ENCODE measurements around the gene SYP.

SYP gene

GRCh38 chrX:49221868-49222267, 21.9 kb upstream of the SYP start:
- WGBS (ENCODE audit: insufficient coverage) = 90% methylated on average over 2 of the region's 2 CpGs
- H3K27me3 ChIP-seq (replicated peaks in 2 of 5; ENCODE audit: control insufficient read depth in 4 of 5, insufficient read depth in 5 of 5, low read length in 4 of 5) = no peaks in the 10 kb centered on the region
- ChIA-PET CTCF (no interaction called here), POLR2A (no interaction called here)
- no peaks in the 10 kb centered on the region for H3K9me3 ChIP-seq (ENCODE audit: control extremely low read depth in 1 of 5, control insufficient read depth in 4 of 5, insufficient read depth in 2 of 5, low read depth in 1 of 5, low read length in 4 of 5)
- H3K27ac ChIP-seq (ENCODE audit: insufficient read depth in 1 of 2, low read depth in 1 of 2, low read length in 2 of 2, poor library complexity in 1 of 2, severe bottlenecking in 2 of 2) = no peak overlapping the region
- H3K36me3 ChIP-seq (ENCODE audit: control insufficient read depth in 4 of 4, insufficient read depth in 4 of 4, low read length in 3 of 4) = no peaks in the 10 kb centered on the region
- no peak for DNase-seq
- no peaks in the 10 kb centered on the region for H3K4me1 ChIP-seq (ENCODE audit: control extremely low read depth in 1 of 4, control insufficient read depth in 4 of 4, insufficient read depth in 4 of 4, low read length in 3 of 4)
- H3K4me3 ChIP-seq (ENCODE audit: control insufficient read depth in 1 of 7, extremely low read depth in 1 of 7, insufficient read depth in 4 of 7, low read depth in 2 of 7, low read length in 6 of 7) = no peak overlapping the region

- H3K4me1 ChIP-seq (ENCODE audit: control extremely low read depth in 1 of 4, control insufficient read depth in 4 of 4, insufficient read depth in 4 of 4, low read length in 3 of 4) = no peaks in the 10 kb centered on the region
- DNase-seq = no peak
- no peaks in the 10 kb centered on the region for H3K36me3 ChIP-seq (ENCODE audit: control insufficient read depth in 4 of 4, insufficient read depth in 4 of 4, low read length in 3 of 4)
- POLR2A ChIA-PET = no interaction called here
- no peaks in the 10 kb centered on the region for H3K9me3 ChIP-seq (ENCODE audit: control extremely low read depth in 1 of 5, control insufficient read depth in 4 of 5, insufficient read depth in 2 of 5, low read depth in 1 of 5, low read length in 4 of 5)
- CTCF ChIA-PET = interaction anchor here (1.5 kb wide), 1 partner anchor 15 kb away, joined by 3 read pairs; the partner anchor contains the start of gene CCDC22
- no peak overlapping the region for H3K4me3 ChIP-seq (ENCODE audit: control insufficient read depth in 1 of 7, extremely low read depth in 1 of 7, insufficient read depth in 4 of 7, low read depth in 2 of 7, low read length in 6 of 7)
- no peaks in the 10 kb centered on the region for H3K27me3 ChIP-seq (replicated peaks in 2 of 5; ENCODE audit: control insufficient read depth in 4 of 5, insufficient read depth in 5 of 5, low read length in 4 of 5)
- no peak overlapping the region for H3K27ac ChIP-seq (ENCODE audit: insufficient read depth in 1 of 2, low read depth in 1 of 2, low read length in 2 of 2, poor library complexity in 1 of 2, severe bottlenecking in 2 of 2)
Observed at GRCh38 chrX:49220100-49220499, 20.1 kb upstream of the SYP start.

- no peak for DNase-seq
- CTCF ChIA-PET = no interaction called here
- Histone ChIP-seq H3K36me3 (ENCODE audit: control insufficient read depth in 4 of 4, insufficient read depth in 4 of 4, low read length in 3 of 4) (no peaks in the 10 kb centered on the region), H3K27me3 (replicated peaks in 2 of 5; ENCODE audit: control insufficient read depth in 4 of 5, insufficient read depth in 5 of 5, low read length in 4 of 5) (no peaks in the 10 kb centered on the region), H3K4me3 (ENCODE audit: control insufficient read depth in 1 of 7, extremely low read depth in 1 of 7, insufficient read depth in 4 of 7, low read depth in 2 of 7, low read length in 6 of 7) (no peak overlapping the region), H3K9me3 (ENCODE audit: control extremely low read depth in 1 of 5, control insufficient read depth in 4 of 5, insufficient read depth in 2 of 5, low read depth in 1 of 5, low read length in 4 of 5) (no peaks in the 10 kb centered on the region), H3K4me1 (ENCODE audit: control extremely low read depth in 1 of 4, control insufficient read depth in 4 of 4, insufficient read depth in 4 of 4, low read length in 3 of 4) (no peaks in the 10 kb centered on the region), H3K27ac (ENCODE audit: insufficient read depth in 1 of 2, low read depth in 1 of 2, low read length in 2 of 2, poor library complexity in 1 of 2, severe bottlenecking in 2 of 2) (no peak overlapping the region)
- POLR2A ChIA-PET = no interaction called here
- 85% methylated on average over 14 of the region's 14 CpGs for WGBS (ENCODE audit: insufficient coverage)
Observed at GRCh38 chrX:49214996-49215526, 15.1 kb upstream of the SYP start.

GRCh38 chrX:49214416-49214815, 14.4 kb upstream of the SYP start:
- POLR2A ChIA-PET = no interaction called here
- CTCF ChIA-PET = no interaction called here
- WGBS (ENCODE audit: insufficient coverage) = 93% methylated on average over 2 of the region's 2 CpGs
- Histone ChIP-seq H3K27me3 (replicated peaks in 2 of 5; ENCODE audit: control insufficient read depth in 4 of 5, insufficient read depth in 5 of 5, low read length in 4 of 5) (no peaks in the 10 kb centered on the region), H3K4me3 (ENCODE audit: control insufficient read depth in 1 of 7, extremely low read depth in 1 of 7, insufficient read depth in 4 of 7, low read depth in 2 of 7, low read length in 6 of 7) (no peak overlapping the region), H3K9me3 (ENCODE audit: control extremely low read depth in 1 of 5, control insufficient read depth in 4 of 5, insufficient read depth in 2 of 5, low read depth in 1 of 5, low read length in 4 of 5) (no peaks in the 10 kb centered on the region), H3K36me3 (ENCODE audit: control insufficient read depth in 4 of 4, insufficient read depth in 4 of 4, low read length in 3 of 4) (no peaks in the 10 kb centered on the region), H3K4me1 (ENCODE audit: control extremely low read depth in 1 of 4, control insufficient read depth in 4 of 4, insufficient read depth in 4 of 4, low read length in 3 of 4) (peaks cover 0 to 1% (median 0%) of the 10 kb centered on the region in 4 experiments), H3K27ac (ENCODE audit: insufficient read depth in 1 of 2, low read depth in 1 of 2, low read length in 2 of 2, poor library complexity in 1 of 2, severe bottlenecking in 2 of 2) (no peak overlapping the region)
- DNase-seq = no peak

- 50% methylated on average over 1 of the region's 1 CpG for WGBS (ENCODE audit: insufficient coverage)
- Histone ChIP-seq H3K36me3 (ENCODE audit: control insufficient read depth in 4 of 4, insufficient read depth in 4 of 4, low read length in 3 of 4) (no peaks in the 10 kb centered on the region), H3K4me3 (ENCODE audit: control insufficient read depth in 1 of 7, extremely low read depth in 1 of 7, insufficient read depth in 4 of 7, low read depth in 2 of 7, low read length in 6 of 7) (no peak overlapping the region), H3K9me3 (ENCODE audit: control extremely low read depth in 1 of 5, control insufficient read depth in 4 of 5, insufficient read depth in 2 of 5, low read depth in 1 of 5, low read length in 4 of 5) (no peaks in the 10 kb centered on the region), H3K27ac (ENCODE audit: insufficient read depth in 1 of 2, low read depth in 1 of 2, low read length in 2 of 2, poor library complexity in 1 of 2, severe bottlenecking in 2 of 2) (no peak overlapping the region), H3K27me3 (replicated peaks in 2 of 5; ENCODE audit: control insufficient read depth in 4 of 5, insufficient read depth in 5 of 5, low read length in 4 of 5) (no peaks in the 10 kb centered on the region), H3K4me1 (ENCODE audit: control extremely low read depth in 1 of 4, control insufficient read depth in 4 of 4, insufficient read depth in 4 of 4, low read length in 3 of 4) (peaks cover 0 to 3% (median 1%) of the 10 kb centered on the region in 4 experiments)
- ChIA-PET POLR2A (no interaction called here), CTCF (no interaction called here)
- DNase-seq = no peak
Observed at GRCh38 chrX:49212861-49213260, 12.9 kb upstream of the SYP start.

GRCh38 chrX:49212209-49212608, 12.2 kb upstream of the SYP start:
- WGBS (ENCODE audit: insufficient coverage) = 83% methylated on average over 2 of the region's 2 CpGs
- no peaks in the 10 kb centered on the region for H3K27me3 ChIP-seq (replicated peaks in 2 of 5; ENCODE audit: control insufficient read depth in 4 of 5, insufficient read depth in 5 of 5, low read length in 4 of 5)
- no peak for DNase-seq
- no peaks in the 10 kb centered on the region for H3K36me3 ChIP-seq (ENCODE audit: control insufficient read depth in 4 of 4, insufficient read depth in 4 of 4, low read length in 3 of 4)
- H3K4me3 ChIP-seq (ENCODE audit: control insufficient read depth in 1 of 7, extremely low read depth in 1 of 7, insufficient read depth in 4 of 7, low read depth in 2 of 7, low read length in 6 of 7) = no peak overlapping the region
- H3K9me3 ChIP-seq (ENCODE audit: control extremely low read depth in 1 of 5, control insufficient read depth in 4 of 5, insufficient read depth in 2 of 5, low read depth in 1 of 5, low read length in 4 of 5) = no peaks in the 10 kb centered on the region
- no peak overlapping the region for H3K27ac ChIP-seq (ENCODE audit: insufficient read depth in 1 of 2, low read depth in 1 of 2, low read length in 2 of 2, poor library complexity in 1 of 2, severe bottlenecking in 2 of 2)
- H3K4me1 ChIP-seq (ENCODE audit: control extremely low read depth in 1 of 4, control insufficient read depth in 4 of 4, insufficient read depth in 4 of 4, low read length in 3 of 4) = peaks cover 0 to 3% (median 1%) of the 10 kb centered on the region in 4 experiments
- ChIA-PET POLR2A (no interaction called here), CTCF (no interaction called here)

- ChIA-PET POLR2A (no interaction called here), CTCF (no interaction called here)
- Histone ChIP-seq H3K4me3 (ENCODE audit: control insufficient read depth in 1 of 7, extremely low read depth in 1 of 7, insufficient read depth in 4 of 7, low read depth in 2 of 7, low read length in 6 of 7) (no peak overlapping the region), H3K27me3 (replicated peaks in 2 of 5; ENCODE audit: control insufficient read depth in 4 of 5, insufficient read depth in 5 of 5, low read length in 4 of 5) (no peaks in the 10 kb centered on the region), H3K36me3 (ENCODE audit: control insufficient read depth in 4 of 4, insufficient read depth in 4 of 4, low read length in 3 of 4) (no peaks in the 10 kb centered on the region), H3K27ac (ENCODE audit: insufficient read depth in 1 of 2, low read depth in 1 of 2, low read length in 2 of 2, poor library complexity in 1 of 2, severe bottlenecking in 2 of 2) (no peak overlapping the region), H3K4me1 (ENCODE audit: control extremely low read depth in 1 of 4, control insufficient read depth in 4 of 4, insufficient read depth in 4 of 4, low read length in 3 of 4) (peaks cover 0 to 3% (median 1%) of the 10 kb centered on the region in 4 experiments), H3K9me3 (ENCODE audit: control extremely low read depth in 1 of 5, control insufficient read depth in 4 of 5, insufficient read depth in 2 of 5, low read depth in 1 of 5, low read length in 4 of 5) (no peaks in the 10 kb centered on the region)
- no peak for DNase-seq
- WGBS (ENCODE audit: insufficient coverage) = 91% methylated on average over 4 of the region's 9 CpGs
Observed at GRCh38 chrX:49211074-49211473, 11.1 kb upstream of the SYP start.

Measured in common myeloid progenitor, CD34-positive (primary cell).